ENCODE data around the gene ZNF335.

Gene ZNF335

DNA sequence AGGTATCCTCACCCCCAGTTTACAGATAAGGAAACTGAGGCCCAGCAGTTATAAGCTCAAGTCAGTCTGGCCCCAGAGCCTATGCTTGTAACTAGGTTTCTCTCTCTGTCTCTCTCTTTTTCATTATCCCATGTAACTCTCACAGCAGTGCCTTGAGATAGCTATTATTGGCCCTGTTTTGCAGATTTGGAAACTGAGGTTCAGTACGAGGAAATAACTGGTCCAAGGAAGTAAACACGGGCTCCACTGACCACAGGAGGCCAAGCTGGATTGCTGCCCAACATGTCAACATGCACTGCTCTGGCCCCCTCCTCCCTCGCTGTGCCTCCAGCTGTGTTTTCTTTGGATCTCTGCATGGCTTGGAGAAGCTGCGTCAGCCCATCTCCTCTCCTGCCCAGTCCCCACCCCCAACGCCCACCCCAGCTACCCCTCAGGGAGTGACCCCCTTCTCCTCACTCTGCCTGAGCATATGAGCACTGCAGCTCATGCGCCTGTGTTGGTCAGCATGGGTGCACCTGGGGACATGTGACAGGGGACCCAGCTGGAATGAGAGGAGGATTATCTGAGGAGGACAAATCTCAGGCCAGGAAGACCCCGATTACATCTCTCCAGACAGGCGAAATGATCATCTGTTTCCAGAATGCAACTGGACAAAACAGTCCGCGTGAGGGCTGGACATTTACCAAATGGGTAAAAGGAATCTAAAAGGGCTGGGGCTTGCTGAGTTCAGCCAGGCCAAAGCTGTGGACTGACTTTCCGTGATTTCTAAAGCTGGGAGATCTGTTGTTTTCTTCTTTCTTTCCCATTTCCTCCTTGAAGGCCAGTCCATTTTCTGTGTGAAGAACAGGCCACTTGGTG, 52.2 kb downstream of the ZNF335 start:
- Histone ChIP-seq H3K27ac (replicated peaks) (no peak overlapping the region), H3K27me3 (ENCODE audit: insufficient read depth, poor library complexity, severe bottlenecking) (no peaks in the 10 kb centered on the region), H3K4me3 (replicated peaks; ENCODE audit: insufficient read depth, low read length) (no peak overlapping the region)
- DNase-seq (ENCODE audit: low read depth in 1 of 2, low spot score in 1 of 2): no peak
- TF ChIP-seq, protein P1, sequence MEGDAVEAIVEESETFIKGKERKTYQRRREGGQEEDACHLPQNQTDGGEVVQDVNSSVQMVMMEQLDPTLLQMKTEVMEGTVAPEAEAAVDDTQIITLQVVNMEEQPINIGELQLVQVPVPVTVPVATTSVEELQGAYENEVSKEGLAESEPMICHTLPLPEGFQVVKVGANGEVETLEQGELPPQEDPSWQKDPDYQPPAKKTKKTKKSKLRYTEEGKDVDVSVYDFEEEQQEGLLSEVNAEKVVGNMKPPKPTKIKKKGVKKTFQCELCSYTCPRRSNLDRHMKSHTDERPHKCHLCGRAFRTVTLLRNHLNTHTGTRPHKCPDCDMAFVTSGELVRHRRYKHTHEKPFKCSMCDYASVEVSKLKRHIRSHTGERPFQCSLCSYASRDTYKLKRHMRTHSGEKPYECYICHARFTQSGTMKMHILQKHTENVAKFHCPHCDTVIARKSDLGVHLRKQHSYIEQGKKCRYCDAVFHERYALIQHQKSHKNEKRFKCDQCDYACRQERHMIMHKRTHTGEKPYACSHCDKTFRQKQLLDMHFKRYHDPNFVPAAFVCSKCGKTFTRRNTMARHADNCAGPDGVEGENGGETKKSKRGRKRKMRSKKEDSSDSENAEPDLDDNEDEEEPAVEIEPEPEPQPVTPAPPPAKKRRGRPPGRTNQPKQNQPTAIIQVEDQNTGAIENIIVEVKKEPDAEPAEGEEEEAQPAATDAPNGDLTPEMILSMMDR (IDR thresholded peaks at IDR 0.05; ENCODE audit: insufficient read depth, low read length): no peak
- TF ChIP-seq SPI1 (IDR thresholded peaks at IDR 0.05; ENCODE audit: borderline replicate concordance, low read depth): no peak
- TF ChIP-seq POLR2AphosphoS5 (IDR thresholded peaks at IDR 0.05; ENCODE audit: low read depth): no peak
- TF ChIP-seq, protein P2, sequence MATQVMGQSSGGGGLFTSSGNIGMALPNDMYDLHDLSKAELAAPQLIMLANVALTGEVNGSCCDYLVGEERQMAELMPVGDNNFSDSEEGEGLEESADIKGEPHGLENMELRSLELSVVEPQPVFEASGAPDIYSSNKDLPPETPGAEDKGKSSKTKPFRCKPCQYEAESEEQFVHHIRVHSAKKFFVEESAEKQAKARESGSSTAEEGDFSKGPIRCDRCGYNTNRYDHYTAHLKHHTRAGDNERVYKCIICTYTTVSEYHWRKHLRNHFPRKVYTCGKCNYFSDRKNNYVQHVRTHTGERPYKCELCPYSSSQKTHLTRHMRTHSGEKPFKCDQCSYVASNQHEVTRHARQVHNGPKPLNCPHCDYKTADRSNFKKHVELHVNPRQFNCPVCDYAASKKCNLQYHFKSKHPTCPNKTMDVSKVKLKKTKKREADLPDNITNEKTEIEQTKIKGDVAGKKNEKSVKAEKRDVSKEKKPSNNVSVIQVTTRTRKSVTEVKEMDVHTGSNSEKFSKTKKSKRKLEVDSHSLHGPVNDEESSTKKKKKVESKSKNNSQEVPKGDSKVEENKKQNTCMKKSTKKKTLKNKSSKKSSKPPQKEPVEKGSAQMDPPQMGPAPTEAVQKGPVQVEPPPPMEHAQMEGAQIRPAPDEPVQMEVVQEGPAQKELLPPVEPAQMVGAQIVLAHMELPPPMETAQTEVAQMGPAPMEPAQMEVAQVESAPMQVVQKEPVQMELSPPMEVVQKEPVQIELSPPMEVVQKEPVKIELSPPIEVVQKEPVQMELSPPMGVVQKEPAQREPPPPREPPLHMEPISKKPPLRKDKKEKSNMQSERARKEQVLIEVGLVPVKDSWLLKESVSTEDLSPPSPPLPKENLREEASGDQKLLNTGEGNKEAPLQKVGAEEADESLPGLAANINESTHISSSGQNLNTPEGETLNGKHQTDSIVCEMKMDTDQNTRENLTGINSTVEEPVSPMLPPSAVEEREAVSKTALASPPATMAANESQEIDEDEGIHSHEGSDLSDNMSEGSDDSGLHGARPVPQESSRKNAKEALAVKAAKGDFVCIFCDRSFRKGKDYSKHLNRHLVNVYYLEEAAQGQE (IDR thresholded peaks at IDR 0.05; ENCODE audit: insufficient replicate concordance, low read depth): no peak
- no peak for TF ChIP-seq GABPA (IDR thresholded peaks at IDR 0.05; ENCODE audit: low read depth)

- Histone ChIP-seq H3K4me3 (replicated peaks; ENCODE audit: insufficient read depth, low read length) (no peak overlapping the region), H3K27me3 (ENCODE audit: insufficient read depth, poor library complexity, severe bottlenecking) (no peaks in the 10 kb centered on the region), H3K27ac (replicated peaks) (no peak overlapping the region)
- no peak for DNase-seq (ENCODE audit: low read depth in 1 of 2, low spot score in 1 of 2)
- TF ChIP-seq GABPA (IDR thresholded peaks at IDR 0.05; ENCODE audit: low read depth) (no peak), POLR2AphosphoS5 (IDR thresholded peaks at IDR 0.05; ENCODE audit: low read depth) (no peak), SPI1 (IDR thresholded peaks at IDR 0.05; ENCODE audit: borderline replicate concordance, low read depth) (no peak)
- TF ChIP-seq, protein P2 (IDR thresholded peaks at IDR 0.05; ENCODE audit: insufficient replicate concordance, low read depth): no peak
- TF ChIP-seq, protein P1 (IDR thresholded peaks at IDR 0.05; ENCODE audit: insufficient read depth, low read length): no peak
These were observed 53.0 kb downstream of the ZNF335 start for GRCh38 chr20:45918779-45919537.

DNA sequence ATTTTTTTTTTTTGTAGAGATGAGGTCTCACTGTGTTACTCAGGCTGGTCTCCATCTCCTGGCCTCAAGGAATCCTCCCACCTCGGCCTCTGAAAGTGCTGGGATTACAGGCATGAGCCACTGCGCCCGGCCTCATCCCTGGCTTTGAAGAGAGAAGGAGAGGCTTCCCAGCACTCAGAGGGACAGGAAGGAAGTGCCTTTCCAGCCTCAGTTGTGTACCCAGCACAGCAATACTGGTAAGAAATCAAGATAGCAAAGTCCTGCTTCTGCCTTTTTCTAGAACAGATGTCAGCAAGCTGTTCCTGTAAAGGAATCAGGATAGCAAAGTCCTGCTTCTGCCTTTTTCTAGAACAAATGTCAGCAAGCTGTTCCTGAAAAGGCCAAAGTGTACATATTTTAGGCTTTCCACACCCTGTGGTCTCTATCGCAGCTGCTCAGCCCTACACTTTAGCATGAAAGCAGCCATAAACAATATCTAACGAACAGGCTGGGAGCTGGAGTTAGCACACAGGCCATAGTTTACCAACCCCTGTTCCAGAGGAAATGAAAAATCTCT, 53.7 kb downstream of the ZNF335 start:
- no peak for DNase-seq (ENCODE audit: low read depth in 1 of 2, low spot score in 1 of 2)
- H3K27me3 ChIP-seq (ENCODE audit: insufficient read depth, poor library complexity, severe bottlenecking): no peaks in the 10 kb centered on the region
- H3K27ac ChIP-seq (replicated peaks): no peak overlapping the region
- TF ChIP-seq, protein P2 (IDR thresholded peaks at IDR 0.05; ENCODE audit: insufficient replicate concordance, low read depth): no peak
- TF ChIP-seq SPI1 (IDR thresholded peaks at IDR 0.05; ENCODE audit: borderline replicate concordance, low read depth): no peak
- no peak for TF ChIP-seq GABPA (IDR thresholded peaks at IDR 0.05; ENCODE audit: low read depth)
- TF ChIP-seq, protein P1 (IDR thresholded peaks at IDR 0.05; ENCODE audit: insufficient read depth, low read length): no peak
- no peak for TF ChIP-seq POLR2AphosphoS5 (IDR thresholded peaks at IDR 0.05; ENCODE audit: low read depth)
- no peak overlapping the region for H3K4me3 ChIP-seq (replicated peaks; ENCODE audit: insufficient read depth, low read length)
